Smooth muscle cell (in vitro differentiated cells): Measurements from ENCODE around the gene ALPL. TPM values are rescaled to one million over a fixed set of nuclear protein-coding genes. Genes with fewer than 3 reads are reported as not detected.

ENCODE experiments used
- DNase-seq: peaks from one replicate; lab custom pipeline; 2025; ENCODE audit not compliant: unreplicated experiment; lab: John Stamatoyannopoulos, UW
- H2AFZ ChIP-seq: fragments of 200-600 bp; sonication (generic); 2 replicates; pipeline ENCODE4 v1.6.0; 2016; ENCODE audit warnings: antibody characterized with exemption, low read depth, mild to moderate bottlenecking
- H3F3A ChIP-seq: fragments of 200-600 bp; sonication (generic); 2 replicates; pipeline ENCODE4 v1.6.0; 2017; ENCODE audit warnings: antibody characterized with exemption, low read depth
- H3K27ac ChIP-seq: fragments of 200-600 bp; sonication (generic); 2 replicates; pipeline ENCODE4 v1.5.1; 2016; ENCODE audit warnings: low read depth, mild to moderate bottlenecking
- H3K27me3 ChIP-seq: fragments of 200-600 bp; sonication (generic); 2 replicates; pipeline ENCODE4 v1.6.1; 2016; ENCODE audit warnings: low read depth, mild to moderate bottlenecking
- H3K36me3 ChIP-seq: fragments of 200-600 bp; sonication (generic); 2 replicates; pipeline ENCODE4 v1.5.1; 2016; ENCODE audit warnings: low read depth
- H3K4me1 ChIP-seq: fragments of 200-600 bp; sonication (generic); 2 replicates; pipeline ENCODE4 v1.5.1; 2016; ENCODE audit warnings: low read depth
- H3K4me2 ChIP-seq: fragments of 200-600 bp; sonication (generic); 2 replicates; pipeline ENCODE4 v1.6.0; 2016; ENCODE audit warnings: mild to moderate bottlenecking
- H3K4me3 ChIP-seq: fragments of 200-600 bp; sonication (generic); 2 replicates; pipeline ENCODE4 v1.5.1; 2016; ENCODE audit warnings: mild to moderate bottlenecking
- H3K79me2 ChIP-seq: fragments of 200-600 bp; sonication (generic); 2 replicates; pipeline ENCODE4 v1.6.0; 2016; ENCODE audit warnings: low read depth, mild to moderate bottlenecking
- H3K9ac ChIP-seq: fragments of 200-600 bp; sonication (generic); 2 replicates; pipeline ENCODE4 v1.6.0; 2016; ENCODE audit warnings: low read depth
- H3K9me3 ChIP-seq: fragments of 200-600 bp; sonication (generic); replicated peaks from 2 replicates; pipeline ENCODE4 v1.5.1; 2016; ENCODE audit warnings: low read depth
- H4K20me1 ChIP-seq: fragments of 200-600 bp; sonication (generic); 2 replicates; pipeline ENCODE4 v1.6.0; 2016; ENCODE audit warnings: low read depth
- WGBS: methylation state at CpG from one replicate; pipeline ENCODE4 v1.1.7; 2016; ENCODE audit warnings: low lambda C conversion rate; 5-methylcytosine and 5-hydroxymethylcytosine counted together
- polyA plus RNA-seq: library from polyadenylated mRNA; unstranded; fragments of >200 nt; fragmentation: Nextera tagmentation; extraction: Ambion mirVana; gene quantifications from 2 replicates; pipeline ENCODE4 v1.2.1, GENCODE V29; 2016
- total RNA-seq: library from RNA; depleted of rRNA; stranded (reverse); fragments of >200 nt; gene quantifications from 2 replicates; pipeline ENCODE4 v1.2.3, GENCODE V29; 2014
- TF ChIP-seq, protein P1 (sequence below): fragments of 200-600 bp; sonication (generic); IDR thresholded peaks from 2 replicates; pipeline ENCODE4 v1.5.1; 2017; ENCODE audit warnings: borderline replicate concordance, mild to moderate bottlenecking, antibody characterized with exemption; ENCODE audit not compliant: insufficient read depth, poor library complexity, severe bottlenecking

Gene ALPL
- total and polyA plus RNA-seq, 2 experiments from 2014 or later: 4.6 to 8.3 TPM

DNA sequence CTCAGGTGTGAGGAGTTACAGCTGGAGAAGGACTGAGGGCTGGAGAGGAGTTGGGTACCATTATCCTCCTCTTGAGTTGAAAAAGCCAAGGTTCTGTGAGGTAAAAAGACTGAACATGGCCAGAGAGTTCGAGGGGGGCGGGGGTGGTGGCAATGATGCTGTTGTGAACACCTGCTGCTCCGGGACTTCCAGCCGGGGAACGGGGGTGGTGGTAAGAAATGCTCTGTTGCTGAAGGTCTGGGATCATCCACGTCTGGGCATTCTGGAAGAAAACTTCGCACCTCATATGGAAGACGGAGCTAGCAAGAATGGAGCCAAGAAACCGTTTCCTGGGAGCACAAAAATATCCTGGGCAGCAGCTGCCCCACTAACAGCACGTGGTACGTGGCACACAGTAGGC is 20.1 kb upstream of the ALPL start:
- TF ChIP-seq, protein P1, sequence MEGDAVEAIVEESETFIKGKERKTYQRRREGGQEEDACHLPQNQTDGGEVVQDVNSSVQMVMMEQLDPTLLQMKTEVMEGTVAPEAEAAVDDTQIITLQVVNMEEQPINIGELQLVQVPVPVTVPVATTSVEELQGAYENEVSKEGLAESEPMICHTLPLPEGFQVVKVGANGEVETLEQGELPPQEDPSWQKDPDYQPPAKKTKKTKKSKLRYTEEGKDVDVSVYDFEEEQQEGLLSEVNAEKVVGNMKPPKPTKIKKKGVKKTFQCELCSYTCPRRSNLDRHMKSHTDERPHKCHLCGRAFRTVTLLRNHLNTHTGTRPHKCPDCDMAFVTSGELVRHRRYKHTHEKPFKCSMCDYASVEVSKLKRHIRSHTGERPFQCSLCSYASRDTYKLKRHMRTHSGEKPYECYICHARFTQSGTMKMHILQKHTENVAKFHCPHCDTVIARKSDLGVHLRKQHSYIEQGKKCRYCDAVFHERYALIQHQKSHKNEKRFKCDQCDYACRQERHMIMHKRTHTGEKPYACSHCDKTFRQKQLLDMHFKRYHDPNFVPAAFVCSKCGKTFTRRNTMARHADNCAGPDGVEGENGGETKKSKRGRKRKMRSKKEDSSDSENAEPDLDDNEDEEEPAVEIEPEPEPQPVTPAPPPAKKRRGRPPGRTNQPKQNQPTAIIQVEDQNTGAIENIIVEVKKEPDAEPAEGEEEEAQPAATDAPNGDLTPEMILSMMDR: no peak
- 96% methylated on average over 11 of the region's 11 CpGs for WGBS

DNA sequence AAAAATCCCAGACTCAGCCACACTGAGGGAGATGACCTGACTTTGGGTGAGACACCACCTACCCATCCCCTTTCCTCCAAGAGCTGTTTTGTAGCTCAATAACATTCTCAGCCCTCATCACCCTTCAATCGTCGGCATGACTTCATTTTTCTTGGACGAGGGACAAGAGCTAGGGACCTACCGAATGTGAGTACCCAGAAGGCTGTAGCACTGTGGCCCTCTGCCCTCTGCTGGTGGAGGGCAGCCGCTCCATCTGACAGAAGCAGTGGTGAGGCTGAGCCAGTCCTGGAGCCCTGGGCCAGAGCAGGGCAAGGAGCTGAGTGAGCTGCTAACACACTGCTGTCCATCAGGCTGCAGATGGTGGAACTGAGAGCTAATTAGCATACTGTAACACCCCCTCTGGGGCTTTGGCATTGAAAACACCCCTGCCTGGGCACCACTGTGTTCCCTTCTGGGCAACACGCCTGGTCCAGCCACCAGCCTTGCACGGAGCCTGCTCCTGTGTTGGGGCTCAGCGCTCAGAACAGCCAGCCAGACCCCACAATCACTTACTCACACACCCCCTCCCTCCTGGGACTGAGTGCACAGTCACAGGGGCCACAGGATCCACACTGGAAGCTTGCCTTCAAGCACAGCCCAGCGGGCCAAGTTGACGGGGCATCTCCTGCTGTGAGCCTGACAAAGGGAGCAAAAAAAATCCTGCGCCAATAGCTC is 18.3 kb upstream of the ALPL start:
- H3K27me3 ChIP-seq: peaks cover 4% of the 10 kb centered on the region
- H2AFZ ChIP-seq: no peak overlapping the region
- H3F3A ChIP-seq: no peaks in the 10 kb centered on the region
- no peaks in the 10 kb centered on the region for H3K4me1 ChIP-seq
- H3K27ac ChIP-seq: no peak overlapping the region
- H3K9me3 ChIP-seq: no peaks in the 10 kb centered on the region
- H4K20me1 ChIP-seq: no peaks in the 10 kb centered on the region
- no peak overlapping the region for H3K4me3 ChIP-seq
- no peak overlapping the region for H3K9ac ChIP-seq
- 51% methylated on average over 11 of the region's 11 CpGs for WGBS
- H3K4me2 ChIP-seq: peak overlapping the region; percentile 13
- TF ChIP-seq, protein P1: peak; percentile 71
- no peaks in the 10 kb centered on the region for H3K36me3 ChIP-seq
- H3K79me2 ChIP-seq: no peaks in the 10 kb centered on the region
- DNase-seq: peak; percentile 18

More for the DNA sequence above, 20.1 kb upstream of the ALPL start:
- Histone ChIP-seq H3K9me3 (no peaks in the 10 kb centered on the region), H4K20me1 (no peaks in the 10 kb centered on the region), H3K27me3 (peaks cover 4% of the 10 kb centered on the region), H3K4me2 (no peak overlapping the region), H3K4me3 (no peak overlapping the region), H3K36me3 (no peaks in the 10 kb centered on the region), H3K4me1 (no peaks in the 10 kb centered on the region), H3K27ac (no peak overlapping the region), H3F3A (no peaks in the 10 kb centered on the region), H2AFZ (no peak overlapping the region), H3K79me2 (no peaks in the 10 kb centered on the region), H3K9ac (no peak overlapping the region)
- no peak for DNase-seq

DNA sequence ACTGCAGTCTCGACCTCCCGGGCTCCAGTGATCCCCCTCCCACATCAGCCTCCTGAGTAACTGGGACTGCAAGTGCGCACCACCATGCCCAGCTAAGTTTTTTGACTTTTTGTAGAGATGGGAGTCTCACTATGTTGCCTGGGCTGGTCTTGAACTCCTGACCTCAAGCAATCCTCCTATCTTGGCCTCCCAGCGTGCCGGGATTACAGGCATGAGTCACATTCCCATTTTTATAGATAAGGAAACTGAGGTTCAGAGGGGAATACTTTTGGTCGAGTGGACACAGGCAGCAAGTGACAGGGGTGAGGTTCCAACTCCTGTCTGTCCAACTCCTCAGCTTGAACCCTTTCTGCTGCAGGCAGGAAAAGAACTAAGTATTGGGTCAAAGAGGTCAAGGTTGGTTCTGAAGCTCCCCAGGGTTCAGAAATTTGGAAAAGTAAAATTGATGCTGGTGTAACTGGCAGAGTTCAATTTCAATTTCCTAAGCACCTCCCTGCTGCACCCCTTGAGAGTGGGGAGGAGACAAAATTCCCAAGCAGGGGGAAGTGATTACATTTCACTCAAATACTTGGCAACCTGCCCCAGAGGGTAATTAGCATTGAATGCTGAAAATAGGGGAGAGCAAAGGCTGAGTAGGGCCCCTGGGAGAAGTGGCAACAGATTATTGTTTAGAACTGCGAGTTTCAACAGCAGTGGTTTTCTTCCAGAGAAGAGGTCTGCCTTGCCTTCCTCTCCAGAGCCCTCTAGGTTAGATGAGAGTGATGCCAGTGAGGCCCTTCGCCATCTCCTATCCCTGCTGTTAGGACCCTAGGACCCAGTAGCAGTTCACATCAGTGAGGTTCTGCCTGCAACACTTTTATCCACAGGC is 17.5 kb upstream of the ALPL start:
- Histone ChIP-seq H3K9me3 (no peaks in the 10 kb centered on the region), H3K4me3 (no peak overlapping the region), H3K4me1 (no peaks in the 10 kb centered on the region), H3K27ac (no peak overlapping the region), H4K20me1 (no peaks in the 10 kb centered on the region), H2AFZ (no peak overlapping the region), H3K9ac (no peak overlapping the region), H3K27me3 (peaks cover 4% of the 10 kb centered on the region), H3K79me2 (no peaks in the 10 kb centered on the region), H3F3A (no peaks in the 10 kb centered on the region), H3K36me3 (no peaks in the 10 kb centered on the region), H3K4me2 (no peak overlapping the region)
- DNase-seq: no peak
- WGBS: 60% methylated on average over 8 of the region's 8 CpGs
- TF ChIP-seq, protein P1: no peak
